SH-SY5Y (cell line): ENCODE results near the gene CCL28.

Source experiments
- GATA2 ChIP-seq: IDR thresholded peaks from 2 replicates; pipeline ENCODE4 v1.6.1; 2011; ENCODE audit warnings: mild to moderate bottlenecking, low read depth, low read length
- GATA3 ChIP-seq: IDR thresholded peaks from 2 replicates; pipeline ENCODE4 v1.6.1; 2011; ENCODE audit warnings: low read depth, mild to moderate bottlenecking, low read length, moderate library complexity

GRCh38 chr5:43420241-43420640, 8.1 kb upstream of the CCL28 start:
- TF ChIP-seq GATA2 (no peak), GATA3 (no peak)
